GM18517 (cell line): ENCODE measurements around the gene P2RY14.

Experiments
- ATAC-seq: cut with Tn5 transposase; IDR thresholded peaks from one replicate; pipeline ENCODE4 v1.9.1; 2021; ENCODE audit warnings: mild to moderate bottlenecking, moderate library complexity; ENCODE audit not compliant: unreplicated experiment

P2RY14 gene

DNA sequence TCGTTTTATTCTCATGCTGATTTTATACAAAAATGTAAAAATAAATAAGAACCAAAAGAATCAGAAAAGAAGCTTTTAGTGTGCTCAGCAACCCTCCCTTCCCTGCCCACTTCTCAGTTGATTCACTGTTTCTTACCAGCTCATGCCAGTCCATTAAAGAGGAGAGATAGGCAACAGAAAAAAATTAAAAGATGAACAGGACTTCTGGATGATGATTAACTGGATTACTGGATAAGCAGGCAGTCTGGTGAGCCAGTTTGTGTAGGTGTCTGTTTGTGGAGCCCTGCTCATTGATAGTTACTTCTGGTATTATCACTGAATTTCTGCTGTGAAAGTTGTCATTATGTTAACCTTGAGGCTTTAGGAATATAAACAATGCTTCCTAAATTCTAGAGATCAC is 60.2 kb downstream of the P2RY14 start:
- ATAC-seq, result no peak

- ATAC-seq, result no peak
These were observed 61.4 kb downstream of the P2RY14 start for GRCh38 chr3:151216641-151217607.

DNA sequence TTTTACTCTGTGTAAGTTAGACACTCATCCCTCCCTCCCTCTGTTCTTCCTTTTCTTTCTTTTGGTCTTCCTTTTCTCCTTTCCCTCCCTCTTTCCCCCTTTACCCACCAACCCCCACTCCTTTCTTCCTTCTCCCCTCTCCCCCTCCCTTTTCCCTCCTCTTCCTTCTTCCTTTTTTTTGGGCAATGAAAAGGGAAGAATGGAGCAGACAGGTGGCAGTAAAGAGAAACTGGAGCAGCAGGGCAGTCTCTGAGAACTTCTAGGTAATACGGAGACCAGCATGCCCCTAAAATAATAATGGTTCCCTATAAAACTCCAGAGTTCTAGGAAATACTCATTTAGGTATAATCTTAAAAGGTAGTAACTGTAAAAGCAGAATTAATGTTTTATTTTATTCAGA is 63.9 kb downstream of the P2RY14 start:
- ATAC-seq, result no peak

GRCh38 chr3:151213881-151214280 is 64.5 kb downstream of the P2RY14 start:
- ATAC-seq, result no peak

- ATAC-seq, result no peak
These were observed 65.2 kb downstream of the P2RY14 start for GRCh38 chr3:151213151-151213550.

DNA sequence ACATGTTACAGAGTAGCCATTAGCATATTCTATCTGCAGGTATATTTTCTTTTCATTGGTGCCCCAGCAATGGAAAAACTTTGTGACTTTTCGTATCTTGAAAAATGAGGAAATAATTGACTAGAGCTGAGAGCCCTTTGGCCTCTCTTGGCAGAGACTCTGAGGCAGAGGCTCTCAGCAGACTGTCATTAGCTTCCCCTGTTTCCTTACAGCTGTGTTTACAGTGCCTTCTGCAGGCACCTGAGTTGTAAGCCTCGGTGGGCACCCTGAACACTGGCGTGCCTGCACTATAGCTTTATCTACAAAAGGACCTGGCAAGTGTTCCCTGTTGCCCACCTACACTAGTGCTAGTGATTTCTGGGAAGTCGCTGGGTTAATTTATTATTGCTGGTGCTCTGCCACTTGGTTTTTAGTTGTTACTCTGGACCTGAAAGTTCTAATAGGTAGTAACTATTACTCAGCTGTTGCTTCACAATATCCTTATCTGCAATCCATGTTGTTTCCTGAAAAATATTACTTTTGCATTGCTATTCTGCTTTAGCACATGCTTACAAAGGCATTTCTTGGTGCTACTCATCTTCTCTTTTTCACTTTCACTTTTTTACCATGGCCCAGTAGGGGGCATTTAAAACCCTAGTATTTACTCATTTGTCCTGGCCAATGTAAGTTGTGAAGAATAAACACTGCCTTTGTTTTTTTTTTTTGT is 67.5 kb downstream of the P2RY14 start:
- ATAC-seq, result no peak

GRCh38 chr3:151209654-151210053 is 68.7 kb downstream of the P2RY14 start:
- ATAC-seq, result no peak

DNA sequence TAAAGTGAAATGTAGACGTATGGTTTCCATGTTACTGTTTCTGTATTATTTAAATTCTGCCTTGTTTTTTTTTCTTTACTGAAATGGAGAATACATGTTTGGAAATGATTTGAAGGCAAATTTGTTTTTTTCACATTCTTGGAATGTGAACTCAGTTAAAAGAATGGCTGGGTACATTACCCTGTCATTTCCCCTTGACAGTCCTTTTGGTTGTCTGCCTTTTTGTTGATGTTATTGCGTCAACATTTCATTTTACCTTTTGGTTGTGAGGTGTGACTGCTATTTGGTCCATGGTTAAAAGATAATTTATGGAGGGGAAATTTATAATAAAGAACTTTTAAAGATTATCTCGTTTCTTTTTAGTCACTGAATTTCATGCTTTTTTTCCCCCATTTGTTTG is 72.1 kb downstream of the P2RY14 start:
- ATAC-seq, result no peak

GRCh38 chr3:151205482-151205881 is 72.9 kb downstream of the P2RY14 start:
- ATAC-seq, result no peak

DNA sequence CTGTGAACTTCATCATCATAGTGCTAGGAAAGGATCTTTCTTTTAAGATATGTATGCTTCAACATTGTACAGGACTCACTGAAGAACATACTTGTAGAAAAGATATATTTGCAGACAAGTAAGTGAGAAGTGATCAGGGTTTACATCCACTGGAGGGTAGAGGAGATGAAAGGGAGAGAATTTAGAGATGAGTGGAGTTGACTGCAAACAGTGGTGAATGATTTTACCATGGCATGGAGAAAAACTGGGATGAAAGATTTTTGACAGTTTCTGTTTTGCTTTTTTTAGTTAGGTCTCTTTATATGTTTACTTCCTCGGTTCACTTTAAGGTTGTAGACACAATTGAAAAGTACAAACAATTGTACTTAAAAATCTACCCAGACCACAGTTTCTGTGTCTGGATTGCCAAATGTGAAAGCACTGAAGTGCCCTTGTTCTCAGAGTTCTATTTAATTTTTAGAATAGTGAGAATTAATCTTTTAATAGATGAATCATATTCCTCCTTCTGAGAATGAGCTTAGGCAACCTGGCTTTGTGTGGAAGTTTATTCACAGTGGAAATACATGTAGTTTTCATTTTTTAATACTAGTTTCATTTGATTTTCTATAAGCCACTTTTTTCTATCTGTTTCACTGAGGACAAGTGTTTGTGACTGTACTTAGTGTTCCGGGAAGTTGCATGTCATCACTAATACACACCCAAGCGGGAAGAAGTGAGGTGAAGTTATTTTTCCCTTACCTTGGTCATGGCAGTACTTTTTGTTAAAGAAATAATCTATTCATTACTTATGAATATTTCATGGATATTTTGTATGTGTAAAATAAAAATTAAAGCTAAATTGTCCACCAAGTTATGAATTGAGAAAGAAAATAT is 73.6 kb downstream of the P2RY14 start:
- ATAC-seq, result no peak

DNA sequence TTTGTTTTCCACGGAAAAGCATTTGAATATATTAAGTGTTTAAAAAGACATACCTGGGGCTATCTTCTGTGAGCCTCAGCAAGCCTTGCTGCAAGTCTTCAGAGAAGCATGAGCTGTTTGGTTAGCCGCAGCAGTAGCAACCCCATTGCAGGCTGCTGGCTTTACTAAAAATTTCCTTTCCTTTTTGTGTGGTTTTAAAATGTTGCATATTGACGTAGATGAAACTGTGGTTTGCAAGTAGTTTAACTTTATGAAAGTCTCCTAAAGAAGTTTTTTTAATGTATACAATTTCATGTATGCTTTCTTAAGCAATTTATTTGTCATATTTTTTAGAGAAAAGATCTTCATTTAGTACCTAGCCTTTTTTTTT is 75.3 kb downstream of the P2RY14 start, which contains the start of gene GPR171:
GPR171 (minus strand) TSS at position 166 of the 370 bp plus-strand sequence. CDS start 3,830 bp downstream, outside the sequence.
- peak; percentile 81 for ATAC-seq

DNA sequence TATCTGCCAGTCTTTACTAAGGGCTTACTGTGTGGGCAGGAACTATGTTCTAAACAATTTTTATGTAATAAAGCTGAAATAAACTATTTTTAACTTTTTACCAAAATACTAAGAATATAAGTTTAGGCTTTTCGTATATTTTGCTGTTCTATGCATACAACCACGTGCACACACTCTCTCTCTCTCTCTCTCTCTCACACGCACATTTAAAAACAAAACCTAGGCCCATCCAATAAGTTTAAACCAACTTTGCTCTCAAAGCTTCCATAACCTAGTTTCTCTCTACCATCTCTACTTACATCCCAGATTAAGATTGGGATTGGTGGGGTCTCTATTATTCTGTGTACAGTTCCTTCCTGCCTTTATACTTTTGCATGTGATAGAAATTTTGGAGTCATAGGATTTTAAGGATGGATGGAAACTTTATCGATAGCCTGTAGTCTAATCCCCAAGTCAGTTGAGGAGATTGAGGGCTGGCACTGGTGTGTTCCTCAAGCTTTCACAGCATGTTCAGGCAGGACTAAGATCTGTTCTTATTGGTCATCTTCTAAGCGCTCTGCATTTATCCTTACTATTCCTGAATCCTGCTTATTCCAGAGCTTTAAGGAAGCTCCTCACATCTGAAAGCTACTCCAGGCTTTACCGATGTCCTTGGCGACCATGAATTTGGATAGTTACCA is 77.2 kb downstream of the P2RY14 start:
- ATAC-seq, result no peak

- ATAC-seq, result no peak
These were observed 77.8 kb downstream of the P2RY14 start for GRCh38 chr3:151200586-151200985.

- no peak for ATAC-seq
These were observed 78.5 kb downstream of the P2RY14 start for GRCh38 chr3:151199554-151200438.

DNA sequence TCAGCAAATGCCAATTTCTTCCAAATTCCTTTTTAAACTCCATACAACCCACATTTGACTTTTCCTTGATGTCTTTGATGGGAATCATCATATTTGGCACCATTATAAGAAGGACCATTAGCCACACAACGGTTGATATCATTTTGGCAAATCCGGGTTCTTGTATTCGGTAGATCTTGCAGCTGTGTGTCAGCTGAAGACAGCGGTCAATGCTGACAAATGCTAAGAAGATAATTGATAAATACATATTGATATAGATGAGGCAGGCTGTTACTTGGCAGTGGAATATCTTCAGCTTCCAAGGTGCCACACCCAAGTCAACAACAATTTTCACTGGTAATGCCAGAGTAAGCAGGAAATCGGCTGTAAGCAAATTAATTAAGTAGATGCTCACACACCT is 79.5 kb downstream of the P2RY14 start:
- ATAC-seq, result no peak

DNA sequence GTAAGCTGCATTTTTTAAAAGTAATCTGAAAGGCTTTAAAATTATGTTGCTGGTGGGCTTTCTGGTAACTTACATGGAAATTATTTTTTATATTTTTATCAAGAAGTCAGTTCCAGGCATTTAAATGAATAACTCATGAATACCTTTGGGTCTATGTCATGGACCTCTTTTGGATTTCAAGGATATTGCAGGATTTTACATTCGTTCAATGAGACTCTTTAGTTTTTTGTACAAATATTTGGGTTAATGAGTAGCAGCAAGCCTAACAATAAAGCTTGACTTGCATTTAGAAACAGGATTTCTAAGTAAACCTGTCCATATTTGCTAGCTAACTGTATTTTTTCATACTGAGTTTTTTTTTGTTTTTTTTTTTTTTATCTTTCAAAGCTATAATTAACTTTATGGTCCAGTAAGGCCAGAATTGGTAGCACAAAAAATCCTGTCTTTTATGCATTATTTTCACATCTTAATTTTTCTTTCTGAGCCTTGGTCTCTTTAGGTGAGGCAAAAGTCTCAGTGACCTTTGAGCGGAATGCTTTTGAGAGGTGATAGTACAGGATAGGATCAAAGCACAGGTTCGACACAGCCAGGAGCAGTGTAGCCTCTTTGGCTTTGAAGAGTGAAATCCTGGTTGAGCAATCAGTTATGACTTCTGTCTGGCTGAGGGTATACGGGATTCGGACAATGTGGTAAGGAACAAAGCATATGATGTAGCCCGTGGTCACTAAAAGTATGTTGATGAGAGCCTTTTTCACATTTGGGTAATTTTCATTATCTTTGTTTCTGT is 80.2 kb downstream of the P2RY14 start:
- no peak for ATAC-seq

DNA sequence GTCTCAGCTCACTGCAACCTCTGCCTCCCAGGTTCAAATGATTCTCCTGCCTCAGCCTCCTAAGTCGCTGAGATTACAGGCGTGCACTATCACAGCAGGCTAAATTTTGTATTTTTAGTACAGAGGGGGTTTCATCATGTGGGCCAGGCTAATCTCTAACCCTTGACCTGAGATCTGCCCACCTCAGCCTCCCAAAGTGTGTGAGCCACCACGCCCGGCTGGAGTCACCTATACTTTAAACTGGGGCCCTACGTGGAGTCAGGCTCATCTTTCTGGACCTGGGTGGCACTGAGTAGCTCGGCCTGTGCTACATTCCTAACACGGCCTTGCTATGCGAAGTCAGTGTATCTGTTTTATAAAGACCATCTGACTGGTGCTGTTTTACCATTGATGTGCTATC is 81.1 kb downstream of the P2RY14 start:
- ATAC-seq, result no peak

DNA sequence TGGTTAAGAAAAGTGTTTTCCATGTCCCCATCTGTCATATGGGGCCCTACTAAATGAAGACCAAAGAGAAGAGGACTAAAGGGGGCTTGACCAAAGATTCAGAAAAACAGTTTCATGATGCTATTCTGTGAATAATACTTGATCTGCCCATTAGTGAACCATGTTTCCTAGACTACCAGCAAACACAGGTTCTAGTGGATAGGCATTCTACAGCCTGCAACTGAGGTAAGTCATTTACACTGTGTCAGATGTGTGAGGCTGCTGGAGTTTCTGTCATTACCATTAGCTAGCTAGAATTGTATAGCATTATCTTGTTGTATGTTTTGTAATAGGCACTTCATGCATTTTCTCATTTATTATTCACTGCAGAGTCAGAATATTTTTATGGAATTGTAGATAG is 81.9 kb downstream of the P2RY14 start:
- ATAC-seq, result no peak

- ATAC-seq, result no peak
These were observed 82.5 kb downstream of the P2RY14 start for GRCh38 chr3:151195826-151196225.
